Mucosa of descending colon (tissue), 3 donors: ENCODE data around the gene FAM13A. TPM values are rescaled to one million over a fixed set of nuclear protein-coding genes. Genes with fewer than 3 reads are reported as not detected.
A peak's percentile ranks its signal among the peaks of the same experiment; 100 is the strongest.

ENCODE experiments used
- ATAC-seq: fragments of 200-7000 bp; cut with Tn5 transposase; one replicate; pipeline ENCODE4 v1.9.1; 2020; ENCODE audit warnings: mild to moderate bottlenecking, moderate library complexity
- DNase-seq, 3 donors: peaks; one replicate each; pipeline ENCODE4 v3.0.0-alpha.2; 2020
- H3K36me3 ChIP-seq: fragments of 200-600 bp; one replicate; pipeline ENCODE4 v1.8.0; 2021; ENCODE audit warnings: low read depth, mild to moderate bottlenecking
- H3K4me1 ChIP-seq: fragments of 200-600 bp; one replicate; pipeline ENCODE4 v1.8.0; 2021; ENCODE audit warnings: low read depth, mild to moderate bottlenecking
- H3K4me3 ChIP-seq: fragments of 200-600 bp; one replicate; pipeline ENCODE4 v1.8.0; 2021; ENCODE audit warnings: mild to moderate bottlenecking
- H3K9me3 ChIP-seq: fragments of 200-600 bp; one replicate; pipeline ENCODE4 v1.8.0; 2021; ENCODE audit warnings: mild to moderate bottlenecking
- intact Hi-C, 2 donors: fragments of 100-400 bp; cut with DNase I in 1 of 2; cut with micrococcal nuclease in 1 of 2; formaldehyde crosslinking; loops; one replicate each; pipeline versions ENCODE4 v1.11.0 to v1.11.1; 2022; cut with DNase I, micrococcal nuclease
- total RNA-seq, 3 donors: library from RNA; stranded (reverse); fragmentation: NEBNext Ultra II Directional in 2 of 3; extraction: Animal tissue kit (Norgen Biotek cat#: 25700) in 2 of 3; gene quantifications; one replicate each; pipeline versions ENCODE4 v1.2.1 to v1.2.4, GENCODE V29; 2021 to 2023
- TF ChIP-seq, protein P1 (sequence below): fragments of 200-600 bp; IDR thresholded peaks from one replicate; pipeline ENCODE4 v1.8.0; 2022; ENCODE audit warnings: antibody characterized with exemption, mild to moderate bottlenecking
- donor health status: DM: no; HTN: no; CAD: no; lungs with moderate emphysema.
- donor health status: DM: no; HTN: no; CAD: no.
- donor health status: DM: no; HTN: yes; CAD: no.

Gene FAM13A
- total RNA-seq, 3 donors from 2014 or later: 41.6 to 60.1 (median 50.2) TPM

GRCh38 chr4:88823058-88823919 lies 233.7 kb downstream of the FAM13A start:
- intact Hi-C loops: no loop called here
- ATAC-seq: peak; percentile 96
- peak; percentile 83 to 92 (median 91) for DNase-seq
- Histone ChIP-seq H3K9me3 (no peaks in the 10 kb centered on the region), H3K4me3 (peak overlapping the region; percentile 2), H3K36me3 (no peaks in the 10 kb centered on the region), H3K4me1 (peaks cover 16% of the 10 kb centered on the region)
- TF ChIP-seq, protein P1, sequence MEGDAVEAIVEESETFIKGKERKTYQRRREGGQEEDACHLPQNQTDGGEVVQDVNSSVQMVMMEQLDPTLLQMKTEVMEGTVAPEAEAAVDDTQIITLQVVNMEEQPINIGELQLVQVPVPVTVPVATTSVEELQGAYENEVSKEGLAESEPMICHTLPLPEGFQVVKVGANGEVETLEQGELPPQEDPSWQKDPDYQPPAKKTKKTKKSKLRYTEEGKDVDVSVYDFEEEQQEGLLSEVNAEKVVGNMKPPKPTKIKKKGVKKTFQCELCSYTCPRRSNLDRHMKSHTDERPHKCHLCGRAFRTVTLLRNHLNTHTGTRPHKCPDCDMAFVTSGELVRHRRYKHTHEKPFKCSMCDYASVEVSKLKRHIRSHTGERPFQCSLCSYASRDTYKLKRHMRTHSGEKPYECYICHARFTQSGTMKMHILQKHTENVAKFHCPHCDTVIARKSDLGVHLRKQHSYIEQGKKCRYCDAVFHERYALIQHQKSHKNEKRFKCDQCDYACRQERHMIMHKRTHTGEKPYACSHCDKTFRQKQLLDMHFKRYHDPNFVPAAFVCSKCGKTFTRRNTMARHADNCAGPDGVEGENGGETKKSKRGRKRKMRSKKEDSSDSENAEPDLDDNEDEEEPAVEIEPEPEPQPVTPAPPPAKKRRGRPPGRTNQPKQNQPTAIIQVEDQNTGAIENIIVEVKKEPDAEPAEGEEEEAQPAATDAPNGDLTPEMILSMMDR: no peak

DNA sequence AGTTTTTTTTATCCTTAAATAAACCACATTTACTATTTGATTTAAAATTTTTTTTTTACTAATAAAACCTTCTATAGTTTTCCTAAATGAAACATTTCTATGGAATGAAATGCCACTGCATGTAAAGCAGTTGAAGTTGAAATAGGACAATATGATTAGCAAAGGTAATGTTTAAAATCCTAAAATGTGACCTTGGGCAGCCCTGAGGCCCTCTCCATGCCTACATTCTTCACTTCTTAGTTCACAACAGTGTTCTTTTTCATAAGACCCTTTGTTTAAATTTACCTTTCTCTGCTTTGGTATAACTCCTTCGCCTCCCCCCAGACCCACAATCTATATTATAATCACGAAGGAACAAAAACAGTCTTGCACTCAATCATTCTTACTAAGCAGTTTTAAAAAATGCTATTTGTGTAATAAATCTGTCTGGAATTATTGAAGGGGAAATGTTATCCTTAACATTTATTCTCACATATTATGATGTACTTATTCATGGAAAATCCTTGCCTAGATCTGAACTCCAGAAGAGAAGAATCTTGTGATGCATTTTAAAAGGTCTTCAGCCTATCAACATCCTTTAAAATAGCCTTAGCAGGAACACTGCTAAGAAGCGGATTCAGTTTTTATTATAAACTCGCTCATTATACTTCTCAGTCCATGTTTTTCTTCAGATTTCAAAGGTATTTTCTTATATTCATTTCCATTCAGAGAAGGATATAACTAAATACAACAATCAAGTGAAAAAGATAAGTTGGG lies 234.8 kb downstream of the FAM13A start:
- H3K4me3 ChIP-seq: peak overlapping the region; percentile 2
- peaks cover 16% of the 10 kb centered on the region for H3K4me1 ChIP-seq
- no peaks in the 10 kb centered on the region for H3K36me3 ChIP-seq
- TF ChIP-seq, protein P1: no peak
- DNase-seq (no peak), ATAC-seq (no peak)
- intact Hi-C loops: no loop called here
- H3K9me3 ChIP-seq: no peaks in the 10 kb centered on the region

GRCh38 chr4:88821522-88821921 lies 235.5 kb downstream of the FAM13A start:
- intact Hi-C loops: no loop called here
- peaks cover 16% of the 10 kb centered on the region for H3K4me1 ChIP-seq
- H3K9me3 ChIP-seq: no peaks in the 10 kb centered on the region
- TF ChIP-seq, protein P1: no peak
- no peak overlapping the region for H3K4me3 ChIP-seq
- DNase-seq: no peak
- H3K36me3 ChIP-seq: no peaks in the 10 kb centered on the region
- no peak for ATAC-seq

GRCh38 chr4:88820698-88821415 lies 236.1 kb downstream of the FAM13A start:
- intact Hi-C loops: no loop called here
- ATAC-seq (peak; percentile 30), DNase-seq (peak in 1 of 3 donors; percentile 25)
- TF ChIP-seq, protein P1: no peak
- peaks cover 16% of the 10 kb centered on the region for H3K4me1 ChIP-seq
- no peak overlapping the region for H3K4me3 ChIP-seq
- no peaks in the 10 kb centered on the region for H3K36me3 ChIP-seq
- no peaks in the 10 kb centered on the region for H3K9me3 ChIP-seq

DNA sequence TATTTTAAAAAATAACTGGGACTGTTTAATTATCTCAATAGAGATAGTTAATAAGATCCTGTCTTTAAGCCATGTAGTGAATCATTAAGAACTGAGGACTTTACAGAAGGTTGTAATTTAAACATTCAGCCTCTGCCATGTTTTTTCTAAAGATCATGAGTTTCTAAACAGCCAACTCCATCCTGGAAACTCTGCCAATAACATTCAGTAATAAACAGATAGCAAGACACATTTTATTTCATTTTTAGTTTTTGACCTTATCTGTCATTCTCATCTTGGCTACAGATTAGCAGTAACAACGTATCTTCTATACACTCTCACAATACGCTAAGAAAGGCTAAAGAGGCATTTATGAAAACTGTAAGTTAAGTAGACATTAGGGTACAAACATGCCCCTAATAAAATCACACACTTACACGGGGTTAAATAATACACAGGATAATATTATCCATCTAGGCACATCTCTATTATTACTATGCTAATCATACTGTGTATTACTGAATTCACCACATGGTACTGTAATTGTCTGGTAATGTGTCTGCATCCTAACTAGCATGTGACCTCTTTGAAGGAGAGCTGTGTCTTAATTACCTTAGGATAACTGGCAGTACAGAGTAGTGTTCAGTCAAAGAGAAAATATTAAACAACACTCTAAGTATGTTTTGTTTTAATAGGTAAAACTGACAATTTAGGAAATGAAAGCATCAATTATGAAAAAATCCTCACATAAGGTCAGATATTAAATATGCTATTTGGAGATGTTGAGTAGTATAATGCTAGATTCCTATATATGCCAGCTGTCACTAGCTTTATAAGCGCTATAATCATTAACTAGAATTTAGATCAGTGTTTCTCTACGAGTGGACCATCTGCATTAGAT lies 236.9 kb downstream of the FAM13A start:
- DNase-seq (no peak), ATAC-seq (no peak)
- TF ChIP-seq, protein P1: no peak
- no peaks in the 10 kb centered on the region for H3K36me3 ChIP-seq
- peaks cover 16% of the 10 kb centered on the region for H3K4me1 ChIP-seq
- intact Hi-C loops: loop anchor here (2.0 to 5.0 kb wide), 2 partner anchors 202 to 205 kb away; no protein-coding TSS in a partner anchor
- H3K9me3 ChIP-seq: no peaks in the 10 kb centered on the region
- H3K4me3 ChIP-seq: no peak overlapping the region
